Testis (tissue), 2 donors: Measurements from ENCODE around the gene KBTBD12.

Experiments
- CTCF ChIP-seq, 3 experiments: fragments of 450-650 bp in 2 of 3; fragments of 200-600 bp in 1 of 3; sonication (generic) in 1 of 3; IDR thresholded peaks; one replicate each; pipeline ENCODE4 v1.5.1; 2016 to 2019; ENCODE audit warnings: antibody characterized with exemption in 3 of 3, mild to moderate bottlenecking in 2 of 3, moderate library complexity in 1 of 3
- POLR2A ChIP-seq: fragments of 450-650 bp; IDR thresholded peaks from one replicate; pipeline ENCODE4 v1.6.1; 2017; ENCODE audit warnings: antibody characterized with exemption, mild to moderate bottlenecking, moderate library complexity

DNA sequence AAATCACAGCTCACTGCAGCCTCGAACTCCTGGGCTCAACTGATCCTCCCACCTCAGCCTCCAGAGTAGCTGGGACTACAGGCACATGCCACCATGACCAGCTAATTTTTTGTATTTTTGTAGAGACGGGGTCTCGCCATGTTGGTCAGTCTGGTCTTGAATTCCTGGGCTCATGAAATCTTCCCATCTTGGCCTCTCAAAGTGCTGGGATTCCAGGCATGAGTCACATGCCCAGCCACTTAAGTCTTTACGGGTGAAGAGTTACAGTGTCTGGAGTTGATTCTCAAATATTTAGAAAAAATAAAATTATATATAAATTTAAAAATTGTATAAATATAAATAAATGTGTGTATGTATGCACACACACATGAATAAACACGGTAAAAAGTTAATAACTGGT lies 14.5 kb upstream of the KBTBD12 start:
- no peak for TF ChIP-seq CTCF (IDR thresholded peaks at IDR 0.05)
- TF ChIP-seq POLR2A: no peak
